Osteoblast (primary cell): ENCODE measurements around the gene RNF5. TPM values are rescaled to one million over a fixed set of nuclear protein-coding genes. Genes with fewer than 3 reads are reported as not detected.

Source experiments
- DNase-seq: peaks from one replicate; pipeline ENCODE4 v3.0.0; 2011; ENCODE audit warnings: low spot score, mixed read lengths; ENCODE audit not compliant: insufficient read length; ENCODE audit errors: missing footprints
- H2AFZ ChIP-seq: 2 replicates; pipeline ENCODE4 v1.6.0; 2011; ENCODE audit warnings: mild to moderate bottlenecking, low read length
- H3K27ac ChIP-seq: 2 replicates; pipeline ENCODE4 v1.5.1; 2011; ENCODE audit warnings: mild to moderate bottlenecking, low read depth, low read length, moderate library complexity
- H3K27me3 ChIP-seq: 2 replicates; pipeline ENCODE4 v1.6.0; 2012; ENCODE audit warnings: mild to moderate bottlenecking, control low read depth, inconsistent platforms, low read length, moderate library complexity; ENCODE audit not compliant: insufficient read depth
- H3K36me3 ChIP-seq: 2 replicates; pipeline ENCODE4 v1.5.1; 2011; ENCODE audit warnings: mild to moderate bottlenecking, low read length, control low read depth, moderate library complexity; ENCODE audit not compliant: insufficient read depth
- H3K4me1 ChIP-seq: 2 replicates; pipeline ENCODE4 v1.5.1; 2011; ENCODE audit warnings: mild to moderate bottlenecking, low read length, control low read depth, moderate library complexity; ENCODE audit not compliant: insufficient read depth
- H3K4me2 ChIP-seq: 2 replicates; pipeline ENCODE4 v1.6.0; 2011; ENCODE audit warnings: mild to moderate bottlenecking, low read length; ENCODE audit not compliant: insufficient read depth
- H3K4me3 ChIP-seq: fragments of 200-600 bp; sonication (generic); 3 replicates; pipeline ENCODE4 v1.5.1; 2012; ENCODE audit warnings: mild to moderate bottlenecking, low read length, inconsistent platforms; ENCODE audit not compliant: insufficient read depth
- H3K79me2 ChIP-seq: 2 replicates; pipeline ENCODE4 v1.6.0; 2012; ENCODE audit warnings: mild to moderate bottlenecking, low read length, control low read depth, inconsistent platforms; ENCODE audit not compliant: insufficient read depth
- H3K9me3 ChIP-seq: 2 replicates; pipeline ENCODE4 v1.5.1; 2011; ENCODE audit warnings: low read depth, low read length, control low read depth
- H4K20me1 ChIP-seq: 2 replicates; pipeline ENCODE4 v1.6.0; 2012; ENCODE audit warnings: mild to moderate bottlenecking, low read length, control low read depth; ENCODE audit not compliant: insufficient read depth
- CTCF ChIP-seq: IDR thresholded peaks from 2 replicates; pipeline ENCODE4 v1.5.1; 2011; ENCODE audit warnings: mild to moderate bottlenecking, low read depth, low read length, moderate library complexity; ENCODE audit errors: extremely low read depth
- total RNA-seq: library from RNA; depleted of rRNA; stranded (reverse); fragments of >200 nt; gene quantifications from 2 replicates; pipeline ENCODE4 v1.2.3, GENCODE V29; 2012

The RNF5 gene
- total RNA-seq, 1 donor, result 32.9 TPM

GRCh38 chr6:32131439-32131948 is 46.7 kb upstream of the RNF5 start:
- H3K4me2 ChIP-seq, result no peak overlapping the region

GRCh38 chr6:32132110-32132509 is 46.1 kb upstream of the RNF5 start:
- Histone ChIP-seq H3K4me2 (no peak overlapping the region), H3K27me3 (no peaks in the 10 kb centered on the region), H3K27ac (no peak overlapping the region), H3K9me3 (no peaks in the 10 kb centered on the region), H3K4me3 (no peak overlapping the region), H4K20me1 (no peaks in the 10 kb centered on the region), H3K36me3 (no peaks in the 10 kb centered on the region), H3K79me2 (peaks cover 20% of the 10 kb centered on the region), H3K4me1 (peaks cover 32% of the 10 kb centered on the region), H2AFZ (no peak overlapping the region)
- no peak for DNase-seq
- TF ChIP-seq CTCF, result no peak

More at GRCh38 chr6:32131439-32131948, 46.7 kb upstream of the RNF5 start:
- no peak overlapping the region for H3K4me3 ChIP-seq
- no peaks in the 10 kb centered on the region for H3K36me3 ChIP-seq
- DNase-seq, result no peak
- no peaks in the 10 kb centered on the region for H4K20me1 ChIP-seq
- no peak overlapping the region for H2AFZ ChIP-seq
- no peaks in the 10 kb centered on the region for H3K27me3 ChIP-seq
- no peak overlapping the region for H3K27ac ChIP-seq
- no peak for TF ChIP-seq CTCF
- peaks cover 26% of the 10 kb centered on the region for H3K79me2 ChIP-seq
- no peaks in the 10 kb centered on the region for H3K9me3 ChIP-seq
- H3K4me1 ChIP-seq, result peaks cover 36% of the 10 kb centered on the region

GRCh38 chr6:32133786-32134185 is 44.4 kb upstream of the RNF5 start:
- no peak for TF ChIP-seq CTCF
- Histone ChIP-seq H3K27me3 (no peaks in the 10 kb centered on the region), H3K36me3 (no peaks in the 10 kb centered on the region), H3K4me2 (no peak overlapping the region), H3K9me3 (no peaks in the 10 kb centered on the region), H3K79me2 (peaks cover 9% of the 10 kb centered on the region), H4K20me1 (no peaks in the 10 kb centered on the region), H2AFZ (peak overlapping the region; percentile 16), H3K4me3 (no peak overlapping the region), H3K27ac (no peak overlapping the region), H3K4me1 (peaks cover 22% of the 10 kb centered on the region)
- DNase-seq, result peak; percentile 87

GRCh38 chr6:32137454-32137853 is 40.8 kb upstream of the RNF5 start:
- H4K20me1 ChIP-seq, result no peaks in the 10 kb centered on the region
- H3K27me3 ChIP-seq, result peaks cover 4% of the 10 kb centered on the region
- H2AFZ ChIP-seq, result no peak overlapping the region
- peaks cover 13% of the 10 kb centered on the region for H3K4me1 ChIP-seq
- DNase-seq, result no peak
- no peak overlapping the region for H3K27ac ChIP-seq
- TF ChIP-seq CTCF, result no peak
- H3K36me3 ChIP-seq, result no peaks in the 10 kb centered on the region
- H3K79me2 ChIP-seq, result no peaks in the 10 kb centered on the region
- H3K4me3 ChIP-seq, result no peak overlapping the region
- H3K9me3 ChIP-seq, result no peaks in the 10 kb centered on the region
- no peak overlapping the region for H3K4me2 ChIP-seq
